ENCODE results near the gene JPH2.
"Not testable (repeated sequence)": the region's sequence is repeated elsewhere in the genome, so short reads cannot be mapped to it uniquely, and the experiment has no call there.

Gene JPH2

GRCh38 chr20:44135417-44136204 lies 51.4 kb downstream of the JPH2 start:
- Histone ChIP-seq H3K4me3 (ENCODE audit: low read depth, low read length) (no peak overlapping the region), H3K27ac (ENCODE audit: low read depth, low read length) (no peak overlapping the region), H3K4me1 (ENCODE audit: control insufficient read depth, insufficient read depth, low read length) (peaks cover 8% of the 10 kb centered on the region), H3K36me3 (ENCODE audit: control insufficient read depth, insufficient read depth, low read length) (no peaks in the 10 kb centered on the region), H3K9me3 (ENCODE audit: control insufficient read depth, insufficient read depth, low read length) (no peaks in the 10 kb centered on the region), H3K27me3 (ENCODE audit: control insufficient read depth, insufficient read depth, low read length) (no peaks in the 10 kb centered on the region), H3K9ac (ENCODE audit: low read depth, low read length) (no peak overlapping the region)

GRCh38 chr20:44135012-44135412 lies 52.0 kb downstream of the JPH2 start:
- H3K4me1 ChIP-seq (ENCODE audit: control insufficient read depth, insufficient read depth, low read length), result peaks cover 8% of the 10 kb centered on the region
- no peaks in the 10 kb centered on the region for H3K36me3 ChIP-seq (ENCODE audit: control insufficient read depth, insufficient read depth, low read length)
- no peak overlapping the region for H3K27ac ChIP-seq (ENCODE audit: low read depth, low read length)
- no peaks in the 10 kb centered on the region for H3K9me3 ChIP-seq (ENCODE audit: control insufficient read depth, insufficient read depth, low read length)
- H3K4me3 ChIP-seq (ENCODE audit: low read depth, low read length), result no peak overlapping the region
- no peaks in the 10 kb centered on the region for H3K27me3 ChIP-seq (ENCODE audit: control insufficient read depth, insufficient read depth, low read length)
- H3K9ac ChIP-seq (ENCODE audit: low read depth, low read length), result no peak overlapping the region

DNA sequence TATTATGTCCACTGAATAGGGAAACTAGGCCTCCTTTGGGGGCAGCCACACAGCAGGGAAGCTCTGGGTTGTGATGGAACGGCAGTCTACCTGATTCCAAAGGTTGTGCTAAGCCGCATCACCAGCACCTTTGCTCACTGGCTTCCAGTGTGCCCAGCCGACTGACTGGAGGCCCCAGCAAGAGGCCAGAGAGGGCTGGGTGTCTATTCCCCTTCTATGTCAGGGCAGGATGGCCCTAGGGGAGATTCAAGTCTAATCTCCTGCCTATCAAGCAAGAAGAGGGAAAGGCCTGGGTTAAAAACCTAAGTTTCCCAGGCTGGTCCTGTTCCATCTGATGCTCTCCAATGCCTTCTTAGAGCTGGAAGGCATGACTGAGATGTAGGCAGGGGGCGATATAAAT lies 53.6 kb downstream of the JPH2 start:
- Histone ChIP-seq H3K9me3 (ENCODE audit: control insufficient read depth, insufficient read depth, low read length) (no peaks in the 10 kb centered on the region), H3K27me3 (ENCODE audit: control insufficient read depth, insufficient read depth, low read length) (no peaks in the 10 kb centered on the region), H3K36me3 (ENCODE audit: control insufficient read depth, insufficient read depth, low read length) (no peaks in the 10 kb centered on the region), H3K27ac (ENCODE audit: low read depth, low read length) (no peak overlapping the region), H3K4me3 (ENCODE audit: low read depth, low read length) (no peak overlapping the region), H3K4me1 (ENCODE audit: control insufficient read depth, insufficient read depth, low read length) (peaks cover 8% of the 10 kb centered on the region), H3K9ac (ENCODE audit: low read depth, low read length) (no peak overlapping the region)

DNA sequence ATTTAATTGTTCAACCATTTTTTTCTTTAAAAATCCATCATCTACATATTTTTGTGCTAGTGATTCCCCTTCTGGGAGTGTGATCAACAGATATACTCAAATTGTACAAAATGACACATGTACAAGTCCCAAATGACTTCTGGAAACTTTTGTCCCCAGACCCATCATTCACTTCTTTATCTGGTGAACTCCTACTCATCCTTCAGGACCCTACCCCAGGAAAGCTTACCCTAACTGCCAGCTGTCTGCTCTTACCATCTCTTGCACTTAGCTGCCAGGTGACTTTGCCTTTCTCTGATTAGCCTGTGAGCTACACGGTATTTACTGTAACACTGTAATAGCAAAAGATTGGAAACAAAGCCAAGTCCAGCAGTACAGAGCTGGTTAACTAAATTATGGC lies 55.3 kb downstream of the JPH2 start:
- no peak overlapping the region for H3K27ac ChIP-seq (ENCODE audit: low read depth, low read length)
- no peak overlapping the region for H3K9ac ChIP-seq (ENCODE audit: low read depth, low read length)
- H3K36me3 ChIP-seq (ENCODE audit: control insufficient read depth, insufficient read depth, low read length), result no peaks in the 10 kb centered on the region
- H3K27me3 ChIP-seq (ENCODE audit: control insufficient read depth, insufficient read depth, low read length), result no peaks in the 10 kb centered on the region
- no peak overlapping the region for H3K4me3 ChIP-seq (ENCODE audit: low read depth, low read length)
- H3K9me3 ChIP-seq (ENCODE audit: control insufficient read depth, insufficient read depth, low read length), result no peaks in the 10 kb centered on the region
- no peaks in the 10 kb centered on the region for H3K4me1 ChIP-seq (ENCODE audit: control insufficient read depth, insufficient read depth, low read length)

DNA sequence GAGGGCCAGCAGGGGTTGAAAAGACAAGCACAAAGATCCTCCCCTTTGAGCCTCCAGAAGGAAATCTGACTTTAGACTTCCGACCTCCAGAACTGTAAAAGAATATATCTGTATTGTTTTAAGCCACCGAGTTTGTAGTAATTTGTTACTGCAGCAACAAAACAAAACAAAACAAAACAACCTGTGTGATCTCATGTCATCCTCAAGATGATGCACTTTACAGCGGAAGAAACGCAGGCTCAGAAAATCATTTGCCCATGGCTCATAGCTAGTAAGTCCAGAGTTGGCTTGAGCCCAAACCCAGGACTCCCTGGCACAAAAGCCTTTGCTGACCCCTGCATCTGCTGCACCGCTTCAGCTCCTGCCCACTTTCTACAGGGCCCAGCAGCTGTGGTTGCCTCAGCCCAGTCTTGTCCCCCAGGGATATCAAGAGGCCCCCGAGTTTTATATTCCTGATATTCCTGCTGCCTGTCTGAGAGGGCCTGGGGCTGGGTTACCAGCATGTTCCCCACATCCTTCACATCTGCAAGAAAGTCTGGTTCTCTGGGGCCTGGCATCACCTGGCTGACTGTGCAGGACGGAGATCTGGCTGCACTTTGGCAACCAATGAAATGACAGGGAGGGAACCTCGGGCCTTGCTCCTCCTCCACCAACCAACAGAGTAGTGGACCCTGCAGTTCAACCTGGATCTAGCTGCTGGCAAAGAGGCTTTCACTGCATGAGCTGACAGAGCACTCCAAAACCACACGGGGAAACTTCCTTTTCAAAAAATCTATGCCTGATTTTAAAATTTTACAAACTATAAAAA lies 56.9 kb downstream of the JPH2 start:
- H3K27ac ChIP-seq (ENCODE audit: low read depth, low read length), result no peak overlapping the region
- no peaks in the 10 kb centered on the region for H3K9me3 ChIP-seq (ENCODE audit: control insufficient read depth, insufficient read depth, low read length)
- H3K36me3 ChIP-seq (ENCODE audit: control insufficient read depth, insufficient read depth, low read length), result no peaks in the 10 kb centered on the region
- no peak overlapping the region for H3K9ac ChIP-seq (ENCODE audit: low read depth, low read length)
- H3K4me1 ChIP-seq (ENCODE audit: control insufficient read depth, insufficient read depth, low read length), result no peaks in the 10 kb centered on the region
- H3K4me3 ChIP-seq (ENCODE audit: low read depth, low read length), result no peak overlapping the region
- no peaks in the 10 kb centered on the region for H3K27me3 ChIP-seq (ENCODE audit: control insufficient read depth, insufficient read depth, low read length)

GRCh38 chr20:44129300-44129699 lies 57.7 kb downstream of the JPH2 start:
- not testable (repeated sequence) for H3K9me3 ChIP-seq (ENCODE audit: control insufficient read depth, insufficient read depth, low read length); H3K4me3 ChIP-seq (ENCODE audit: low read depth, low read length); H3K27me3 ChIP-seq (ENCODE audit: control insufficient read depth, insufficient read depth, low read length); H3K4me1 ChIP-seq (ENCODE audit: control insufficient read depth, insufficient read depth, low read length); H3K27ac ChIP-seq (ENCODE audit: low read depth, low read length); H3K36me3 ChIP-seq (ENCODE audit: control insufficient read depth, insufficient read depth, low read length); H3K9ac ChIP-seq (ENCODE audit: low read depth, low read length)

- H3K27me3 ChIP-seq (ENCODE audit: control insufficient read depth, insufficient read depth, low read length), result no peaks in the 10 kb centered on the region
- no peak overlapping the region for H3K27ac ChIP-seq (ENCODE audit: low read depth, low read length)
- no peaks in the 10 kb centered on the region for H3K36me3 ChIP-seq (ENCODE audit: control insufficient read depth, insufficient read depth, low read length)
- no peak overlapping the region for H3K4me3 ChIP-seq (ENCODE audit: low read depth, low read length)
- no peak overlapping the region for H3K9ac ChIP-seq (ENCODE audit: low read depth, low read length)
- no peaks in the 10 kb centered on the region for H3K4me1 ChIP-seq (ENCODE audit: control insufficient read depth, insufficient read depth, low read length)
- H3K9me3 ChIP-seq (ENCODE audit: control insufficient read depth, insufficient read depth, low read length), result no peaks in the 10 kb centered on the region
Measured at GRCh38 chr20:44126445-44126844, 60.5 kb downstream of the JPH2 start.

DNA sequence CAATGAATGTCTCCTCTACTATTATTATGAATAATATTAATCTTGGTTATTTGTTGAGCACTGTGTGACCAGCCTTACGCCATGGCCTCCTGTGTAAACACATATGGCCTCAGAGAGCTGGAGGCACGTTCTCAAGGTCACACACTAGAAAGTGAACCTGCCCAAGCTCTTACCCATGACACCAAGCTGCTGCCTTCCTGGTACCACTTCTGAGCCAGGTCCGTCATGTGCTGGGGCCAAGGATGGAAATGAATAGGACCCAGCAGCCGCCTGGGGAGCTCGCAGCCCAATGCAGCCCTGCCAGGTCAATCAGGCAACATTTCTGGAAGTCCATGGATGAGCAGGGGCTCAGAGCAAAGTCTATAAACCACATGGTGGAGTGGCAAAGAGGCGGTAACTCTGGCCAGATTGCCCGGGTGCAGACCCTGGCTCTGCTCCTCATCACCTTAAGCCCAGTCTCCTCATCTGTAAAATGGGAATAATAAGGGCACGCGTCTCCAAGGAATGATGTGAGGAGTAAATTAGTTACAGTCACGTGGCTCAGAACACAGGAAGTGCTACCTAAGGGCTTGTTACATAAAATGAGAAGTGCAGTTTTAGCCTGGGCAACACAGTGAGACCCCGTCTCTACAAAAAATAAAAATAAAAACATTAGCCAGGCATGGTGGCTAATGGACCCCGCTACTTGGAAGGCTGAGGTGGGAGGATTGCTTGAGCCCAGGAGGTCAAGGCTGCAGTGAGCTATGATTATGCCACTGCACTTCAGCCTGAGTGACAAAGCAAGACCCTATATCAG lies 61.5 kb downstream of the JPH2 start:
- H3K9me3 ChIP-seq (ENCODE audit: control insufficient read depth, insufficient read depth, low read length), result no peaks in the 10 kb centered on the region
- H3K4me3 ChIP-seq (ENCODE audit: low read depth, low read length), result no peak overlapping the region
- H3K27me3 ChIP-seq (ENCODE audit: control insufficient read depth, insufficient read depth, low read length), result no peaks in the 10 kb centered on the region
- H3K9ac ChIP-seq (ENCODE audit: low read depth, low read length), result no peak overlapping the region
- no peak overlapping the region for H3K27ac ChIP-seq (ENCODE audit: low read depth, low read length)
- no peaks in the 10 kb centered on the region for H3K36me3 ChIP-seq (ENCODE audit: control insufficient read depth, insufficient read depth, low read length)
- no peaks in the 10 kb centered on the region for H3K4me1 ChIP-seq (ENCODE audit: control insufficient read depth, insufficient read depth, low read length)

GRCh38 chr20:44123874-44124535 lies 63.0 kb downstream of the JPH2 start:
- no peaks in the 10 kb centered on the region for H3K9me3 ChIP-seq (ENCODE audit: control insufficient read depth, insufficient read depth, low read length)
- no peaks in the 10 kb centered on the region for H3K27me3 ChIP-seq (ENCODE audit: control insufficient read depth, insufficient read depth, low read length)
- H3K4me1 ChIP-seq (ENCODE audit: control insufficient read depth, insufficient read depth, low read length), result no peaks in the 10 kb centered on the region
- H3K27ac ChIP-seq (ENCODE audit: low read depth, low read length), result no peak overlapping the region
- no peak overlapping the region for H3K4me3 ChIP-seq (ENCODE audit: low read depth, low read length)
- H3K9ac ChIP-seq (ENCODE audit: low read depth, low read length), result no peak overlapping the region
- no peaks in the 10 kb centered on the region for H3K36me3 ChIP-seq (ENCODE audit: control insufficient read depth, insufficient read depth, low read length)

- H3K27me3 ChIP-seq (ENCODE audit: control insufficient read depth, insufficient read depth, low read length), result no peaks in the 10 kb centered on the region
- H3K27ac ChIP-seq (ENCODE audit: low read depth, low read length), result no peak overlapping the region
- no peaks in the 10 kb centered on the region for H3K9me3 ChIP-seq (ENCODE audit: control insufficient read depth, insufficient read depth, low read length)
- H3K36me3 ChIP-seq (ENCODE audit: control insufficient read depth, insufficient read depth, low read length), result no peaks in the 10 kb centered on the region
- no peaks in the 10 kb centered on the region for H3K4me1 ChIP-seq (ENCODE audit: control insufficient read depth, insufficient read depth, low read length)
- no peak overlapping the region for H3K9ac ChIP-seq (ENCODE audit: low read depth, low read length)
- no peak overlapping the region for H3K4me3 ChIP-seq (ENCODE audit: low read depth, low read length)
Measured at GRCh38 chr20:44123251-44123650, 63.7 kb downstream of the JPH2 start.
